Karpas-422 (cell line): ENCODE data around the gene C21orf58. TPM values are rescaled to one million over a fixed set of nuclear protein-coding genes. Genes with fewer than 3 reads are reported as not detected.

Experiments
- DNase-seq: peaks from one replicate; pipeline ENCODE4 v3.0.0-alpha.2; 2015
- H2AFZ ChIP-seq: fragments of 200-600 bp; sonication (generic); 2 replicates; pipeline ENCODE4 v1.6.1; 2014; ENCODE audit warnings: antibody characterized with exemption, low read length, mixed read lengths
- H3K27ac ChIP-seq: fragments of 200-600 bp; sonication (generic); 2 replicates; pipeline ENCODE4 v1.5.1; 2014; ENCODE audit warnings: mild to moderate bottlenecking, low read length, moderate library complexity
- H3K27me3 ChIP-seq: fragments of 200-600 bp; sonication (generic); 2 replicates; pipeline ENCODE4 v1.6.1; 2014; ENCODE audit warnings: low read length, mixed read lengths
- H3K36me3 ChIP-seq: fragments of 200-600 bp; sonication (generic); 2 replicates; pipeline ENCODE4 v1.6.1; 2014; ENCODE audit warnings: low read length, mixed read lengths; ENCODE audit not compliant: insufficient read depth
- H3K4me1 ChIP-seq: fragments of 200-600 bp; sonication (generic); 2 replicates; pipeline ENCODE4 v1.6.1; 2014; ENCODE audit warnings: mild to moderate bottlenecking, low read length, mixed read lengths
- H3K4me2 ChIP-seq: fragments of 200-600 bp; sonication (generic); 2 replicates; pipeline ENCODE4 v1.6.1; 2014; ENCODE audit warnings: low read length, low read depth, mild to moderate bottlenecking; ENCODE audit not compliant: poor library complexity, severe bottlenecking
- H3K4me3 ChIP-seq: fragments of 200-600 bp; sonication (generic); 2 replicates; pipeline ENCODE4 v1.5.1; 2014; ENCODE audit warnings: mild to moderate bottlenecking, antibody characterized with exemption, low read length, mixed read lengths
- H3K79me2 ChIP-seq: fragments of 200-600 bp; sonication (generic); 2 replicates; pipeline ENCODE4 v1.6.1; 2014; ENCODE audit warnings: mild to moderate bottlenecking, low read length, mixed read lengths
- H3K9ac ChIP-seq: fragments of 200-600 bp; sonication (generic); 2 replicates; pipeline ENCODE4 v1.6.0; 2014; ENCODE audit warnings: low read length
- H3K9me2 ChIP-seq: fragments of 200-600 bp; sonication (generic), shearing (Covaris generic); replicated peaks from 2 replicates; pipeline ENCODE4 v1.6.0; 2014; ENCODE audit warnings: mild to moderate bottlenecking, low read length, moderate library complexity; ENCODE audit not compliant: insufficient read depth
- H3K9me3 ChIP-seq: fragments of 300-700, 200-600 bp; sonication (generic); 2 replicates; pipeline ENCODE4 v1.6.1; 2014; ENCODE audit warnings: low read length, mixed read lengths
- H4K20me1 ChIP-seq: fragments of 200-600 bp; sonication (generic); 2 replicates; pipeline ENCODE4 v1.6.1; 2014; ENCODE audit warnings: mild to moderate bottlenecking, antibody characterized with exemption, low read length, low read depth; ENCODE audit not compliant: insufficient read depth
- total RNA-seq: library from RNA; depleted of rRNA; stranded (reverse); fragments of >200 nt; shearing (Covaris generic); gene quantifications from 2 replicates; pipeline ENCODE4 v1.2.3, GENCODE V29; 2014; ENCODE audit warnings: low replicate concordance

The C21orf58 gene
- total RNA-seq, 1 experiment from 2014 or later = 13.9 TPM

DNA sequence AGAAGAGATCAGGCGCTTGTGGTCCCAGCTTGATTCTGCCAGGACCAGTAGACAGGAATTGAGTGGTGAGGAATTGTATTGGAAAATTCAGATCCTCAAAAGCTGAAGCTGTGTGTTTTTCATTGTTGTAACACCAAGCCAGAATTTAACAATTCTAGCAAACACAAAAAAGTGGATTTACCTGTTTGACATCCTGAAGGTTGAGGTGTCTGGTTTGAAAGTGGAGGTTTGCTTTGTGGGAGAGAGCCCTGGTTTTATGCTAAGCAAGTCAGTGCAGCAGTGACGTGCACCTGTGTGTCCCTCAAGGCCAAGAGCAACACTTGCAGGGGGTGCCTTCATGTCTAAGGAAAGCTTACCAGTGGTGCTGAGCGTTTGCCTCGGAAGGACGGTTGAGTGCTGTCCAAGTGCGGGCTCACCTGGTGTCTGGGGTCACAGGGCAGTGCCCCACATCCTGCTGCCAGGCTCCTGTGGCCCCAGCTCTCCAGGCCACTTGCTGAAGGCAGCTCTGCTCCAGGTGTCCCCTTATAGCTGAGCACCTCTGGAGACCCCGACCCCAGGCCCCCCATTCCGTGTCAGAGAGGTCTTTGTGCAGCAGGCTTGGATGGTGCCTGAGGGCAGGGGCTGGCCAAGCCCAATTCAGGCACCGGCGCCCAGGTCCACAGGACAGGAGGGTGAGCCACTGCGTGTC lies 27.9 kb upstream of the C21orf58 start:
- Histone ChIP-seq H3K36me3 (peaks cover 25% of the 10 kb centered on the region), H3K9ac (no peak overlapping the region)

DNA sequence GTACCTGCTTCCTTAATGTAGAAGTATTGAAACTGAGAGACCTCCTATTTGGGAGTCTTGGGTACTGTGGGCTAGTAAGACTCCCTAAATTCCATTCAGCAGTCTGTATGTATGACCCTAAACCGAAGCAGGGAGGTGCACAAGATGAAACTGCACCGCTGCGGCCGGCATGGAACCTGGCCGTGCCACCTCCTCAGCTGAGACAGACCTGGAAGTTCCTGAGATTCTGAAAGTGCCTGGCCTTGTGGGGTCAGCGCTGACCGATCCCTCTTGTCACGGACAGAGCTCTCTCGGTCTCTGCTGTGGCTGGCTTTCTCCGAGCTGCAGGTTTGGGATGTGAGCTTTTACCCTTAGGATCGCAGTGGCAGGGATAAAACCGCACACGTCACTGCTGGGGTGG lies 27.3 kb upstream of the C21orf58 start:
- no peaks in the 10 kb centered on the region for H4K20me1 ChIP-seq
- no peak overlapping the region for H3K4me2 ChIP-seq

More for the DNA sequence above, 27.9 kb upstream of the C21orf58 start:
- peaks cover 18% of the 10 kb centered on the region for H3K4me1 ChIP-seq
- H3K27ac ChIP-seq = no peak overlapping the region
- no peak for DNase-seq
- no peaks in the 10 kb centered on the region for H3K9me3 ChIP-seq
- H3K79me2 ChIP-seq = 0 out of 2 replicates have a peak, but pooled peaks cover 13% of the 10 kb centered on the region
- H3K9me2 ChIP-seq = no peaks in the 10 kb centered on the region
- H4K20me1 ChIP-seq = no peaks in the 10 kb centered on the region
- H2AFZ ChIP-seq = no peak overlapping the region
- H3K4me2 ChIP-seq = no peak overlapping the region
- no peaks in the 10 kb centered on the region for H3K27me3 ChIP-seq
- no peak overlapping the region for H3K4me3 ChIP-seq

DNA sequence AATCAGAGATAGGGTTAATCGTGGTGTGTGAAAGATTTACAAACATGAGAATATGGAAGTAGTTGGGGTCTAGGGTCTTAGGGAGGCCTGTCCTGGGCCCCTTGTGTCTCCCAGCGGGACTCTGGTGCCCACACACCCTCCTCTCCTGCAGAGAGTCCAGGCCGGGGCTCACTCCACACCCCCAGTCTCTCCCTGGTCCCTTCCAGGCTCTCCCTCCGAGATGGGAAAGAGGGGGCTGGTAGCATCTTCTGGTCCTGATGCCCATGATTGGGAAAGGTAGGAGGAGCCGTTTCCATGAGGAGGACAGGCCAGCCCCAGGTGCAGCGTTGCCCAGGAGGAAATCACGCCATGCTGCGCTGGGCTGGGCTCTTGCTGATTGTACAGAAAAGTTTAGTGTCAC lies 26.9 kb upstream of the C21orf58 start:
- Histone ChIP-seq H4K20me1 (no peaks in the 10 kb centered on the region), H3K27ac (no peak overlapping the region), H3K36me3 (peaks cover 29% of the 10 kb centered on the region), H3K9me2 (no peaks in the 10 kb centered on the region), H3K27me3 (no peaks in the 10 kb centered on the region), H3K79me2 (peaks cover 15% of the 10 kb centered on the region), H3K4me2 (no peak overlapping the region), H3K9ac (no peak overlapping the region), H3K4me3 (no peak overlapping the region), H2AFZ (no peak overlapping the region), H3K4me1 (peaks cover 7% of the 10 kb centered on the region), H3K9me3 (no peaks in the 10 kb centered on the region)
- DNase-seq = no peak

More for the DNA sequence above, 27.3 kb upstream of the C21orf58 start:
- no peak overlapping the region for H3K9ac ChIP-seq
- peaks cover 25% of the 10 kb centered on the region for H3K36me3 ChIP-seq
- peaks cover 11% of the 10 kb centered on the region for H3K4me1 ChIP-seq
- no peak for DNase-seq
- no peak overlapping the region for H3K4me3 ChIP-seq
- H2AFZ ChIP-seq = no peak overlapping the region
- H3K27me3 ChIP-seq = no peaks in the 10 kb centered on the region
- no peak overlapping the region for H3K27ac ChIP-seq
- no peaks in the 10 kb centered on the region for H3K9me2 ChIP-seq
- H3K79me2 ChIP-seq = peaks cover 13% of the 10 kb centered on the region; the same call in 1 of the 2 replicates
- no peaks in the 10 kb centered on the region for H3K9me3 ChIP-seq

DNA sequence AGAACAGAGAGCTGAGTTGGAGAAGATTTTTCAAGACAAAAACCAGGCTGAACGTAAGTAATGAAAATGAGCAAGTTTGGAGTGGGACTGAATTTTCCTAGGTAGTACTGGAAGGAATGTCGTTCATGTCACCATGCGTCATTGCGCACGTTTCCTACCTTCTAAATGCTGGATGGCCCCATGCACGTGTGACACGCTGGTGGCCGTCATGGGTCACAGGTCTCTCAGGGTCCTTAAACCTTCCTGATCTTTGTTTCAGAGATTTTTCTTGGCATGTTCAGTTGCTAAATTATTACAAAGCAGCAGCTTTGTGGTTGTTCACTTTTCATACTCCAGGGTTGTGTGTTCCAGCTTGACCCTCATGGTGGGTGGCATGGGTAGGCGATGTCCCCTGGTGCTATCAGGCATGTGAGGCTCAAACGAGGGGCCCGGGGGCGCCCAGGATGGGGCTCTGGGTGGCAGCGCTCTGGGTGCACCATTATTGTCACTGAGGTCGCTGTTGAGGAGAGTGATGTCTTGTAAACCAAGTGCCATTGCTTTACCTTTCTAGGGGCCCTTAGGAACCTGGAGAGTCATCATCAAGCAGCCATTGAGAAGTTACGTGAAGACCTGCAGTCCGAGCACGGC lies 25.6 kb upstream of the C21orf58 start:
- no peak for DNase-seq

DNA sequence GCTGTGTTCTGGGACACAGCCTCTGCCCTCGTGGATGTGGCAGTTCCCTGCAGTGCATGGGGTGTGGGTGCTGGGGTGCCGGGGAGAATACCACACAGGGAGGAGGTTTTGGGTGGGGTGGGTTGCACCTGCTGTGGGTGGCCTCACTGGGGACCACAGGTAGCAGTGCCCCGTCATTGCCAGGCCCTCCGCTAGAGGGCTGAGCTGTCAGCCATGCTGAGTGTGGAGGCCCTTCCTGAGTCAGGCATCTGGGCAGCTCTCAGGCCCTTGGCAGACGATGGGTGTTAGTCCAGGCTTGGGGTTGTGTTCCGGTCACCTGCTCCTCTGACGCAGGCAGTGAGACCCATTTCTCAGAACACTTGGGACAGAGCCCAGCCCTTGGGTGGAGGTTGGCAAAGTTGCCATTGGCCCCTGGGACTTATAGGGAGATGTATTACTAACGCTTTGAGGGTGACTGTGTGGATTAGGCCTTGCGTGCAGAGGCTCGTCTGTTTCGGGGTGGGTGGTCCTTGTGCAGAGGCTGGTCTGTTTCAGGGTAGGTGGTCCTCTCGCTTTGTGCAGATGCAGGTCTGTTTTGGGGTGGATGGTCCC lies 24.2 kb upstream of the C21orf58 start:
- Histone ChIP-seq H3K27me3 (no peaks in the 10 kb centered on the region), H3K4me1 (no peaks in the 10 kb centered on the region), H2AFZ (no peak overlapping the region), H3K4me3 (no peak overlapping the region), H3K9me3 (no peaks in the 10 kb centered on the region), H3K36me3 (peaks cover 26% of the 10 kb centered on the region), H3K9ac (no peak overlapping the region), H3K79me2 (peaks cover 36% of the 10 kb centered on the region), H4K20me1 (peaks cover 4% of the 10 kb centered on the region; the same call in 1 of the 2 replicates), H3K27ac (no peak overlapping the region), H3K9me2 (no peaks in the 10 kb centered on the region), H3K4me2 (no peak overlapping the region)
- DNase-seq = no peak

More for the DNA sequence above, 25.6 kb upstream of the C21orf58 start:
- Histone ChIP-seq H3K4me3 (no peak overlapping the region), H3K27ac (no peak overlapping the region), H3K9ac (no peak overlapping the region), H3K36me3 (peaks cover 26% of the 10 kb centered on the region), H4K20me1 (peaks cover 4% of the 10 kb centered on the region; the same call in 1 of the 2 replicates), H3K4me2 (no peak overlapping the region), H3K79me2 (peaks cover 24% of the 10 kb centered on the region), H3K9me2 (no peaks in the 10 kb centered on the region), H3K4me1 (no peaks in the 10 kb centered on the region), H3K27me3 (no peaks in the 10 kb centered on the region), H3K9me3 (no peaks in the 10 kb centered on the region), H2AFZ (no peak overlapping the region)

DNA sequence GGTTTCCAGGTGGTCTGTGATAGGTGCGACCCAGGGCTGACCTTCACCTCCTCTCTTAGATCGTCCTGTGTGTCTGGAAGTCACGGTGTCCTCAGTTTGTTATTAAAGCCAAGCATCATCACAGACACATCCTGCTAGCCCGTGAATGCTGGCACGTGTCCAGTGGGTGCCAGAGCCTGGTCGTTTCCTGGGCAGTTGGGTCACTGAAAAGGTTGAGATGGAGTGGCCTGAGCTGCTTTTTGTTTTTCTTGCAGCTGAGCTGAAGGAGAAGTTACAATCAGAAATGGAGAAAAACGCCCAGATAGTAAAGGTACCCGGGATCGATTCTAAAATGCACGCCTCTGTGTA lies 23.5 kb upstream of the C21orf58 start:
- Histone ChIP-seq H3K36me3 (peaks cover 26% of the 10 kb centered on the region), H3K9me3 (no peaks in the 10 kb centered on the region), H3K4me1 (peaks cover under 1% of the 10 kb centered on the region; the same call in 1 of the 2 replicates), H3K4me2 (no peak overlapping the region), H3K4me3 (no peak overlapping the region), H3K27ac (no peak overlapping the region), H3K79me2 (peaks cover 43% of the 10 kb centered on the region), H3K27me3 (no peaks in the 10 kb centered on the region), H2AFZ (no peak overlapping the region), H3K9ac (no peak overlapping the region), H4K20me1 (peaks cover 4% of the 10 kb centered on the region; the same call in 1 of the 2 replicates), H3K9me2 (no peaks in the 10 kb centered on the region)
- no peak for DNase-seq

DNA sequence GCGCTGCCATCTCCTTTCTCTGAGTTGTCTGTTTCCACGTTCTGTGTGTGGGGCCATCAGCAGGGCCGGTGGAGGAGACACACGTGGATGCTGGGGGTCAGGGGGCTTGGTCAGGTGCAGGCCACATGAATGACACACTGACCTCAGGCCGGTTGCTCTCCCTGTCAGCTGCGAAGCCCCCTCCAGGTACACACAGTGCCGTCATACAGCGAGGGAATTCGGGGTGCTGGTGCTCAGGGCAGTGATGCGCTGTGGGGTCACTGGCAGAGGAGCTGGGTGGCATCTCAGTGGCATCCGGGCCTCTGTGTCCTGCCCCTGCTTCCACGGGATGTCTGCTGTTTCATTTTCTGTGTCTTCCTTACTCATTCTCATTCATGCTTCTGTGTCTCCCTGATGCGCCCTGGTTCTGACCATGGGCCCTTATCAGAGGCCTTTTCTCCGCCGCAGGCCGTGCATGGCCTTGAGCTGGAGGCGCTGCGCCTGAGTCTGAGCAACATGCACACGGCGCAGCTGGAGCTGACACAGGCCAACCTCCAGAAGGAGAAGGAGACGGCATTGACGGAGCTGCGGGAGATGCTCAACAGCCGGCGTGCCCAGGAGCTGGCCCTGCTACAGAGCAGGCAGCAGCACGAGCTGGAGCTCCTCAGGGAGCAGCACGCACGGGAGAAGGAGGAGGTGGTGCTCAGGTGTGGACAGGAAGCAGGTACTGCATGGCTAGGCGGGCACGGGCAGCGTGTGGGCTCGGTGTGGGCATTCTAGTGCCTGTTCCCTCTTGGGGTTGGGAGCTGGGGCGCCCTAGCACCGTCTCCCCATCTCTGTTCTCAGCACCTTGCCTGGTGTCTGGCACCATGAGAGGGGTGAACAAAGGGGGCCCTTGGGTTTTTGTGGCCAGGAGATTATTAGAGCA lies 22.9 kb upstream of the C21orf58 start:
- no peaks in the 10 kb centered on the region for H3K9me2 ChIP-seq
- H3K27ac ChIP-seq = no peak overlapping the region
- DNase-seq = no peak
- H2AFZ ChIP-seq = no peak overlapping the region
- H4K20me1 ChIP-seq = peaks cover 4% of the 10 kb centered on the region; the same call in 1 of the 2 replicates
- H3K4me3 ChIP-seq = no peak overlapping the region
- peaks cover 26% of the 10 kb centered on the region for H3K36me3 ChIP-seq
- H3K79me2 ChIP-seq = peaks cover 48% of the 10 kb centered on the region
- H3K9me3 ChIP-seq = no peaks in the 10 kb centered on the region
- H3K9ac ChIP-seq = no peak overlapping the region
- H3K4me2 ChIP-seq = no peak overlapping the region
- H3K4me1 ChIP-seq = peaks cover 6% of the 10 kb centered on the region
- no peaks in the 10 kb centered on the region for H3K27me3 ChIP-seq
